Measurements from ENCODE around the gene SOWAHA.

SOWAHA gene

DNA sequence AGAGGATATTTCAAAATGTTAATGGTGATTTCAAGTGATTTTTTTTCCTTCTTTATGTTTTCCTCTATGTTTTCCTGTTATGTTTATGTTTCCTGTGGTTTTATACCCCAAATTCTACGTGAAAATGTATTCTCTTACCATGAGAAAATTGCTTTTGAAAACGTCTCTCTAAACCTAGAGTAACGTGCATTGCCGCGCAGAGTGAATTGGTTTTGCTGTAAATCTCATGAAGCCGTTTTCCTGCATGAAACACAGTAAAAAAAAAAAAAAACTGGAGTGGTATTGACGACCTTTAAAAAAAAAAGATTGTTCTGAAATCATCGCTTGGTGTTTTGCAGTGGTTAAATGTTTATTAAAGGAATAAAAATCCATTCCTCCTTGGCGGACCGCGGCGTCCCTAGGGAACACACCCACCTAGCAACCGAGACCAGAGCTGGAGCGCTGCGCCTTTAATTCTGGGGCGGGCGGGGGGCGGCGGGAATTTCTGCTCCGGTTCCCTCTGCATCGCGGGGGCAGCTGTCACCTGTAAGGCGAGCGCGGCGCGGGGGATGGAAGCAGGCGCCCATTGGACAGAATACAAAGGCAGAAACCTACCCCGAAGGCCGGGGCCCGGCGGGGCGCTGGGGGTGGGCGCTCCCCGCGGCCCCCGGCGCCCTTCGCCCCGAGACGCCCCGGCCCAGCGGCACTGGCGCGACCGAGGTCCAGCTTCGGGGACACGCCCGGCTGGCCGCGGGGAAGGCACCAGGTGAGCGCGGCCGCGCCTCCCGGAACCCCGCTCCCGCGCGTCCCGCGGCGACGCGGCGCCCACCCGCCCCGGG, at the start of gene SOWAHA:
Gene SOWAHA, plus strand, starts transcription at position 522 of the 818 bp plus-strand sequence. CDS start 320 bp downstream, outside the sequence.
- TF ChIP-seq, protein P1, sequence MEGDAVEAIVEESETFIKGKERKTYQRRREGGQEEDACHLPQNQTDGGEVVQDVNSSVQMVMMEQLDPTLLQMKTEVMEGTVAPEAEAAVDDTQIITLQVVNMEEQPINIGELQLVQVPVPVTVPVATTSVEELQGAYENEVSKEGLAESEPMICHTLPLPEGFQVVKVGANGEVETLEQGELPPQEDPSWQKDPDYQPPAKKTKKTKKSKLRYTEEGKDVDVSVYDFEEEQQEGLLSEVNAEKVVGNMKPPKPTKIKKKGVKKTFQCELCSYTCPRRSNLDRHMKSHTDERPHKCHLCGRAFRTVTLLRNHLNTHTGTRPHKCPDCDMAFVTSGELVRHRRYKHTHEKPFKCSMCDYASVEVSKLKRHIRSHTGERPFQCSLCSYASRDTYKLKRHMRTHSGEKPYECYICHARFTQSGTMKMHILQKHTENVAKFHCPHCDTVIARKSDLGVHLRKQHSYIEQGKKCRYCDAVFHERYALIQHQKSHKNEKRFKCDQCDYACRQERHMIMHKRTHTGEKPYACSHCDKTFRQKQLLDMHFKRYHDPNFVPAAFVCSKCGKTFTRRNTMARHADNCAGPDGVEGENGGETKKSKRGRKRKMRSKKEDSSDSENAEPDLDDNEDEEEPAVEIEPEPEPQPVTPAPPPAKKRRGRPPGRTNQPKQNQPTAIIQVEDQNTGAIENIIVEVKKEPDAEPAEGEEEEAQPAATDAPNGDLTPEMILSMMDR (IDR thresholded peaks at IDR 0.05; ENCODE audit: low read depth, low read length, missing control alignments), result no peak
- peak within 1 kb of the TSS; percentile 25 for H3K4me3 ChIP-seq (ENCODE audit: low read depth, low read length)
- no peak for DNase-seq (ENCODE audit: low read depth)
- in situ Hi-C loops (cut with HindIII; ENCODE audit: low sequenced_read_pairs), result no loop called here

DNA sequence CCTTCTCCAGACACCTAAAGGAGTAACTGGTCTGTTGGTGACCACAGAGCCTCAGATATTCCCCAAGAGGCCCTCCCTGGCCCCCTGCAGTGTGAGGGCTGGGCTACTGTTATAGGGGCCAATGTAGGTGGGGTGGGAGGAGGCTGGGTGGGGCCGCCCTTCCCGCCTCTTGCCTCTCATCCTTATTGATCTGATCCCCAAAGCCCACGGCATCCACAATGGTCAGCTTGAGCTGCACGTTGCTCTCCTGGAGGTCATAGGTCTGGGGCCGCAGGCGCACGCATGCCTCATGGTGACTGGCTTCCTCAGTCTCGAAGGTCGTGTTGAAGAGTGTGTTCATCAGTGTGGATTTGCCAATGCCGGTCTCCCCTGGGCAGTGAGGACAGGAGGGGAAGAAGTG, 49.1 kb upstream of the SOWAHA start:
- no peak overlapping the region for H3K4me3 ChIP-seq (ENCODE audit: low read depth, low read length)
- DNase-seq (ENCODE audit: low read depth), result no peak
- in situ Hi-C loops (cut with HindIII; ENCODE audit: low sequenced_read_pairs), result no loop called here

DNA sequence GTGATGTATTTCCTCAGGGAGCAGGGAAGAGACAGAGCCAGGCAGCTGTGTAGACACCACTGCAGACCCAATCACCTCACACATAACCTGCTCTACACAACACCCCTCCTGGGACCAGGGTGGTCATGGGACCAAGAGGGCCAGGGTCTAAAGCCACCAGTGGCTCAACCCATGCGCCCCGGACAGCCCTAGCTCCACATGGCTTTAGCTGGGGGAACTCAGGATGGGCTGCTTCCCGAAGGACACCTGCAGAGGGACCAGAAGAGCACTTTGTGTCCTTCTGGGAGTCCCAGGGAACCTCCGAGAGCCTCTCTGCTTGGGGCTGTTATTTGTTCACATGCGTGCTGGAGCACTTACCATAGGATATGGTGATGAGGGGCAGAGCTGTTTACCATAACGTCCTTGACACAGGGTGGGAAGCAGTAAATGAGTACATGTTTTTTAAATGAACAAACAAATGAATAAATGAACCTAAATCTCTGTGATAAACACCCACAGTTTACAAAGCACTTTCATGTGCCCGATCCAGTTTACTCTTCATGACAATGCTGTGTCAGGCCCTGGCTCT, 48.3 kb upstream of the SOWAHA start:
- TF ChIP-seq, protein P1 (IDR thresholded peaks at IDR 0.05; ENCODE audit: low read depth, low read length, missing control alignments), result no peak
- in situ Hi-C loops (cut with HindIII; ENCODE audit: low sequenced_read_pairs), result no loop called here
- no peak for DNase-seq (ENCODE audit: low read depth)
- H3K4me3 ChIP-seq (ENCODE audit: low read depth, low read length), result no peak overlapping the region

More for the DNA sequence above, 49.1 kb upstream of the SOWAHA start:
- TF ChIP-seq, protein P1 (IDR thresholded peaks at IDR 0.05; ENCODE audit: low read depth, low read length, missing control alignments), result no peak

DNA sequence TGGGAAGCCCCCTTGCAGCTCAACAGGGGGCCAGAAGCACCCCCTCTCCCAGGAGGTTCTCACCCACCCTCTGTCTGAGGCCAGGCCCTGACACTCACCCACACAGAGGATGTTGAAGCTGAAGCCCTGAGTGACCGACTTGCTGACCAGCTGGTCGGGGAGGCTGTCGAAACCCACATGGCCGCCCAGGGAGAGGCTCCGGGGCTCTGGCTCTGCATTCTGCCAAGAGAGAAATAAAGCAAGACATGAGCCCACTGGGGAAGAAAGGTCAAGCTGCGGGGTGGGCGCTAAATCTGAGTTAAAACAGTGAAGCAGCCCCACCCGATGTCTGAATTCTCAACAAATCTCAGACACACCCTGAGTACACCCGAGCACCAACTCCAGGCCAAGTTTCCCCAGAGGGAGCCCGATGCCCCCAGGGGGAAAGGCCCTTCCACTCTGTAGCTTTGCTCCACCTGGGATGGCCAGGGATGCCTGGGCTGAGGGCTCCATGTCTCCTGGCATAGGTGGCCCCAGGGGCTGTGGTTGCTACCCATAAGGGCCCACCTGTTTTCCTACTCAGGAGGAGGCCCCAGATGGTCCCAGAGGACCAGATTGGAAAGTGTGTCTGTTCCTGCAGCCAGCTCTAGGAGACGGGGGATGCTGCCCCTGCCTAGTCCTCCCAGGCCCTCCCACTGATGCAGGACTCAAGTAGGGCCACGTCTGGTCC, 47.6 kb upstream of the SOWAHA start:
- TF ChIP-seq, protein P1 (IDR thresholded peaks at IDR 0.05; ENCODE audit: low read depth, low read length, missing control alignments), result no peak
- in situ Hi-C loops (cut with HindIII; ENCODE audit: low sequenced_read_pairs), result no loop called here
- no peak overlapping the region for H3K4me3 ChIP-seq (ENCODE audit: low read depth, low read length)
- no peak for DNase-seq (ENCODE audit: low read depth)

DNA sequence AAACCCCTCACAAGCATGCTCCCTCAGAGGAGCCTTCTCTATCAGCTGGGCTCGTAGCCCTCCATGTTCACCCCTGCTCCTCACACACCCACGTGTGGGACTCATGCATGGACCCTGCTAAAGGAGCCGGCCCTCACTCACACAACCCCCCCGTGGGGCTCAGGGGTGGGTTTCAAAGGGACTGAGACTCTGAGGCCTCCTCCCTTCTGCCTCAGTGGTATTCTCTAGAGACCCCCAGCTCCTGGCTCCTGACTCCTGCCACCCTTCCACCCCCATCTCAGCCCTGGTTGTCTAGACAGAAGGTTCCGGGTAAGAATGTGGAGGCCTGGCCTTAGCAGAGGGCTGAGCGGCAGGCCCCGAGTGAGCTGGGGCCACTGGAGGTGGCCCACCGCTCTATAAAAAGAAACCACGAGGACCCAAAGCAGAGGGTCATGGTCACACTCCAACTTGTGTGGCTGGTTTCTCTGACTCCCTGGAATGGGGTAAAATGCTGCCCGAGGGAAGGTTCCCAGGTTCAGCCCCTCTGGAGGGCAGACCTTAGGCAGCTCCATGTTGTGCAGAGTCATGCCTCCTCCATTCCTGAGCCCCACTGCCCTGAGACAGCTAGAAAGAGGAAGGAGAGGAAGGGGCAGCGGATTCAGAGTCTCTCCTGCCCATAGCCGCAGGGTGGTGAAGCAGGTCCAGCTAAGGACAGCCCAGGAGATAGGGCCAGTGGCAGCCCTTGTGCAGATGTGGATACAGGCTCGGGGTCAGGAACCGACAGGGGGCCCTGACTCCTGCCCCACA, 46.9 kb upstream of the SOWAHA start:
- TF ChIP-seq, protein P1 (IDR thresholded peaks at IDR 0.05; ENCODE audit: low read depth, low read length, missing control alignments), result no peak
- DNase-seq (ENCODE audit: low read depth), result no peak
- in situ Hi-C loops (cut with HindIII; ENCODE audit: low sequenced_read_pairs), result no loop called here
- no peak overlapping the region for H3K4me3 ChIP-seq (ENCODE audit: low read depth, low read length)

DNA sequence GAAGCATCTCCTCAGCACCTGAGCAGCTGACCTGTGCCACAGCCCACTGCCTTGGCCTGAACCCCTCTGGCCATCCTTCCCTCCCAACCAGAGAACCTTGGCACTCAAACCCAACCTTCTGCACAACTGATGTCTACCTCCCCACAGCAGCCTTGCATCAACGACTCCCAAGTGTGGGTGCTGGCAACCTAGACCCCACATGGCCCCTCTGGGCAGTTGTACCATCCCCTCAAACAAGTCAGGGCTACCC, 46.4 kb upstream of the SOWAHA start:
- H3K4me3 ChIP-seq (ENCODE audit: low read depth, low read length), result no peak overlapping the region
- DNase-seq (ENCODE audit: low read depth), result no peak
- in situ Hi-C loops (cut with HindIII; ENCODE audit: low sequenced_read_pairs), result no loop called here
- TF ChIP-seq, protein P1 (IDR thresholded peaks at IDR 0.05; ENCODE audit: low read depth, low read length, missing control alignments), result no peak
